Measurements from ENCODE around the gene ENTPD2. TPM values are rescaled to one million over a fixed set of nuclear protein-coding genes. Genes with fewer than 3 reads are reported as not detected.

ENTPD2 gene
- total and polyA plus RNA-seq, 2 donors (not counting 1 experiment from before 2014, with no cell fraction given), result not detected

- H3K4me3 ChIP-seq (ENCODE audit: control extremely low read depth in 1 of 5, extremely low read depth in 1 of 5, insufficient read depth in 1 of 5, low read depth in 2 of 5, low read length in 4 of 5), result no peak overlapping the region
- TF ChIP-seq EZH2 (IDR thresholded peaks at IDR 0.05; ENCODE audit: borderline replicate concordance, insufficient read depth, low read depth, low read length, poor library complexity, severe bottlenecking) (no peak), CTCF (IDR thresholded peaks at IDR 0.05) (no peak)
Observed at GRCh38 chr9:137066096-137066861, 12.4 kb upstream of the ENTPD2 start.

More at GRCh38 chr9:137066096-137066861, 12.4 kb upstream of the ENTPD2 start:
- ChIA-PET CTCF (interaction anchor here (0.8 to 6.7 kb wide), 17 partner anchors 10 to 279 kb away, joined by 3 to 61 read pairs (median 9); partner anchors contain the start of genes ABCA2, MAN1B1, NPDC1 and TMEM141), POLR2A (interaction anchor here (1.3 kb wide), 1 partner anchor 17 kb away, joined by 5 read pairs; no protein-coding TSS in a partner anchor)
- Histone ChIP-seq H2AFZ (ENCODE audit: insufficient read depth, low read depth, low read length, poor library complexity, severe bottlenecking) (no peak overlapping the region), H3K27me3 (replicated peaks in 1 of 4; ENCODE audit: control extremely low read depth in 1 of 4, control insufficient read depth in 3 of 4, insufficient read depth in 4 of 4, low read length in 3 of 4) (peaks cover 0 to 15% (median 1%) of the 10 kb centered on the region in 4 experiments), H3K36me3 (replicated peaks in 1 of 2; ENCODE audit: control extremely low read depth in 1 of 2, control insufficient read depth in 1 of 2, extremely low read depth in 1 of 2, insufficient read depth in 2 of 2, low read length in 1 of 2) (no peaks in the 10 kb centered on the region), H3K79me2 (ENCODE audit: control insufficient read depth, insufficient read depth, low read length) (no peaks in the 10 kb centered on the region), H3K4me2 (replicated peaks; ENCODE audit: low read depth, low read length, poor library complexity, severe bottlenecking) (no peak overlapping the region), H3K9ac (ENCODE audit: low read length) (no peak overlapping the region), H3K27ac (ENCODE audit: low read length in 2 of 2) (no peak overlapping the region), H3K9me3 (ENCODE audit: control extremely low read depth in 1 of 3, control insufficient read depth in 2 of 3, insufficient read depth in 1 of 3, low read length in 2 of 3) (peaks cover 0 to 7% (median 0%) of the 10 kb centered on the region in 3 donors), H4K20me1 (ENCODE audit: control insufficient read depth, insufficient read depth, low read length, poor library complexity, severe bottlenecking) (peaks cover 8% of the 10 kb centered on the region), H3K4me1 (ENCODE audit: control insufficient read depth in 2 of 2, insufficient read depth in 2 of 2, low read length in 2 of 2) (peaks cover 15 to 33% of the 10 kb centered on the region in 2 donors)
- ATAC-seq (ENCODE audit: low read depth) (no peak), DNase-seq (no peak)
- 94% methylated on average over 20 of the region's 26 CpGs for whole genome bisulfite sequencing (ENCODE audit: insufficient coverage)
- Mint-ChIP-seq H3K9me3 (ENCODE audit: insufficient read depth) (no peaks in the 10 kb centered on the region), H3K4me1 (peaks cover 16% of the 10 kb centered on the region), H3K27ac (no peak overlapping the region), H3K27me3 (peaks cover 6% of the 10 kb centered on the region), H3K4me3 (no peak overlapping the region)
- intact Hi-C loops (cut with micrococcal nuclease), result no loop called here
